Measurements from ENCODE around the gene C10orf95. TPM values are rescaled to one million over a fixed set of nuclear protein-coding genes. Genes with fewer than 3 reads are reported as not detected.

C10orf95 gene
- total RNA-seq, 2 donors from 2014 or later, result not detected

GRCh38 chr10:102468683-102469082 is 17.3 kb upstream of the C10orf95 start:
- TF ChIP-seq, protein P1, sequence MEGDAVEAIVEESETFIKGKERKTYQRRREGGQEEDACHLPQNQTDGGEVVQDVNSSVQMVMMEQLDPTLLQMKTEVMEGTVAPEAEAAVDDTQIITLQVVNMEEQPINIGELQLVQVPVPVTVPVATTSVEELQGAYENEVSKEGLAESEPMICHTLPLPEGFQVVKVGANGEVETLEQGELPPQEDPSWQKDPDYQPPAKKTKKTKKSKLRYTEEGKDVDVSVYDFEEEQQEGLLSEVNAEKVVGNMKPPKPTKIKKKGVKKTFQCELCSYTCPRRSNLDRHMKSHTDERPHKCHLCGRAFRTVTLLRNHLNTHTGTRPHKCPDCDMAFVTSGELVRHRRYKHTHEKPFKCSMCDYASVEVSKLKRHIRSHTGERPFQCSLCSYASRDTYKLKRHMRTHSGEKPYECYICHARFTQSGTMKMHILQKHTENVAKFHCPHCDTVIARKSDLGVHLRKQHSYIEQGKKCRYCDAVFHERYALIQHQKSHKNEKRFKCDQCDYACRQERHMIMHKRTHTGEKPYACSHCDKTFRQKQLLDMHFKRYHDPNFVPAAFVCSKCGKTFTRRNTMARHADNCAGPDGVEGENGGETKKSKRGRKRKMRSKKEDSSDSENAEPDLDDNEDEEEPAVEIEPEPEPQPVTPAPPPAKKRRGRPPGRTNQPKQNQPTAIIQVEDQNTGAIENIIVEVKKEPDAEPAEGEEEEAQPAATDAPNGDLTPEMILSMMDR (IDR thresholded peaks at IDR 0.05), result no peak
- DNase-seq (ENCODE audit: low spot score), result no peak
- H3K4me1 ChIP-seq, result no peaks in the 10 kb centered on the region
- no peaks in the 10 kb centered on the region for H3K36me3 ChIP-seq
- no peaks in the 10 kb centered on the region for H3K27me3 ChIP-seq
- H3K4me3 ChIP-seq, result no peak overlapping the region
- H3K27ac ChIP-seq, result no peak overlapping the region
- H3K9me3 ChIP-seq, result no peaks in the 10 kb centered on the region

DNA sequence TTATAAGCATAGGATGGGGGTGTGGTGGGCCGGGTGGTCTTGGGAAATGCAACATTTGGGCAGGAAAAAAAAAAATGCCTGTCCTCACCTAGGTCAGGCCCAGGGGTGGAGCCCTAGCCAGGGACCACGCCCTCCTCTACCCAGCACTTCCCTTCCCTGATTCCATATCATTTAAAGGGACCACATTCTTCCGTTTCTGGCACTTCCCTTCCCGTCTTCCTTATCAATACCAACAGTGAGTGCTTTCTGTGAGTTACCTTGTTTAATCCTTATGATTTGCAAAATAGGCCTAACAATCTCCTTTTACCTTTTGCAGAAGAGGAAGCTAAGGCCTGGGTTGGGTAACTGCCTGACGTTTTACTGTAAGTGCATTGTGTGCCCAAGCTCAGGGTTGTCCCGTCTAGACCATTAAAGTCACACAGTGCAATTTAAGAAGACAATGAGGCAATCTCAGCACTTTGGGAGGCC is 16.7 kb upstream of the C10orf95 start:
- Histone ChIP-seq H3K27me3 (no peaks in the 10 kb centered on the region), H3K36me3 (no peaks in the 10 kb centered on the region), H3K27ac (no peak overlapping the region), H3K4me1 (peaks cover 0 to under 1% of the 10 kb centered on the region in 2 donors), H3K9me3 (no peaks in the 10 kb centered on the region), H3K4me3 (no peak overlapping the region)
- TF ChIP-seq, protein P1 (IDR thresholded peaks at IDR 0.05), result no peak
- no peak for DNase-seq (ENCODE audit: low spot score)

- TF ChIP-seq, protein P1 (IDR thresholded peaks at IDR 0.05), result no peak
- H3K4me1 ChIP-seq, result peaks cover 0 to 7% of the 10 kb centered on the region in 2 donors
- H3K9me3 ChIP-seq, result no peaks in the 10 kb centered on the region
- DNase-seq (ENCODE audit: low spot score), result no peak
- no peak overlapping the region for H3K27ac ChIP-seq
- no peaks in the 10 kb centered on the region for H3K27me3 ChIP-seq
- no peak overlapping the region for H3K4me3 ChIP-seq
- H3K36me3 ChIP-seq, result no peaks in the 10 kb centered on the region
Observed at GRCh38 chr10:102467318-102467717, 16.0 kb upstream of the C10orf95 start.

DNA sequence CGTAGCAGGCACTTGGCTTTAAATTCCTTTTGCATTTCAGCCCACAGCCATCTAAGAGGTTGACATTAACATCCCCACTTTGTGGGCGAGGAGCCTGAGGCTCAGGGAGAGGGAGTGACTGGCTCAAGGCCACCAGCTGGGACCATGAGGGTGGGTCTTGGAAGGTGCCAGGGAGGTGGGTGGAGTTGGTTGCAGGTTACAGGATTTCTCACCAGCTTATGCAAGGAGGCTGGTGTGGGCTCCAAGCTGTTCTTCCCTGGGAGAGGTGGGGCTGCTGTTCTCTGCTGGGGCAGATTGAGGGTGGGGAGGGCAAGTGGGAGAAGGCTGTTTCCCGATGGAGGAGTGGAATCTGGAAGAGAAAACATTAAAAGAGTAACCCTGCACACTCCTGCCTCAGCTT is 14.1 kb upstream of the C10orf95 start:
- no peaks in the 10 kb centered on the region for H3K36me3 ChIP-seq
- no peaks in the 10 kb centered on the region for H3K9me3 ChIP-seq
- H3K4me1 ChIP-seq, result peaks cover 0 to 25% of the 10 kb centered on the region in 2 donors
- TF ChIP-seq, protein P1 (IDR thresholded peaks at IDR 0.05), result no peak
- no peak overlapping the region for H3K4me3 ChIP-seq
- no peak overlapping the region for H3K27ac ChIP-seq
- no peaks in the 10 kb centered on the region for H3K27me3 ChIP-seq
- DNase-seq (ENCODE audit: low spot score), result no peak

DNA sequence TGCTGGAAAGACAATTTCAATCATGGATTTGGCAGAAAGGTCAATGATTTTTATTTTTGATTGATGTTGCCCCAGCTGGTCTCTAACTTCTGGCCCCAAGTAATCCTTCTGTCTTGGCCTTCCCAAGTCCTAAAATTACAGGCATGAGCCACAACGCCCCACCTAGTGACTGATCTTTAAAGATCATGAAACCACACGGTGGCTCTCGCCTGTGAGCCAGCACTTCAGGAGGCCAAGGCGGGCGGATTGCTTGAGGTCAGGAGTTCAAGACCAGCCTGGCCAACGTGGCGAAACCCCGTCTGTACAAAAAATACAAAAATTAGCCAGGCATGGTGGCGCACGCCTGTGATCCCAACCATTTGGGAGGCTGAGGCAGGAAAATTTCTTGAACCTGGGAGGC is 12.6 kb upstream of the C10orf95 start:
- DNase-seq (ENCODE audit: low spot score), result no peak
- no peaks in the 10 kb centered on the region for H3K27me3 ChIP-seq
- TF ChIP-seq, protein P1 (IDR thresholded peaks at IDR 0.05), result no peak

GRCh38 chr10:102462512-102463054 is 11.2 kb upstream of the C10orf95 start:
- no peak overlapping the region for H3K4me3 ChIP-seq
- peaks cover 0 to 25% of the 10 kb centered on the region in 2 donors for H3K4me1 ChIP-seq
- H3K27me3 ChIP-seq, result no peaks in the 10 kb centered on the region
- H3K36me3 ChIP-seq, result no peaks in the 10 kb centered on the region
- no peak for DNase-seq (ENCODE audit: low spot score)
- H3K9me3 ChIP-seq, result no peaks in the 10 kb centered on the region
- H3K27ac ChIP-seq, result no peak overlapping the region
- TF ChIP-seq, protein P1 (IDR thresholded peaks at IDR 0.05), result no peak

More for the DNA sequence above, 12.6 kb upstream of the C10orf95 start:
- H3K9me3 ChIP-seq, result no peaks in the 10 kb centered on the region
- no peak overlapping the region for H3K27ac ChIP-seq
- no peak overlapping the region for H3K4me3 ChIP-seq
- H3K4me1 ChIP-seq, result peaks cover 0 to 25% of the 10 kb centered on the region in 2 donors
- no peaks in the 10 kb centered on the region for H3K36me3 ChIP-seq

Data from right atrium auricular region (tissue), 2 donors.